ENCODE measurements around the gene TFRC.

TFRC gene

GRCh38 chr3:196081834-196082618 lies at the start of gene TFRC:
TSS of gene TFRC (minus strand) at chr3:196082090. CDS start at chr3:196077099, 4,991 bp downstream.
- Histone ChIP-seq H4K20me1 (ENCODE audit: insufficient read depth, low read length, poor library complexity, severe bottlenecking) (peaks cover 46% of the 10 kb centered on the region), H3K4me2 (ENCODE audit: low read depth, low read length, poor library complexity, severe bottlenecking) (peak within 1 kb of the TSS; percentile 92), H3K4me1 (ENCODE audit: insufficient read depth, low read length, poor library complexity, severe bottlenecking) (peaks cover 22% of the 10 kb centered on the region), H3F3A (ENCODE audit: low read depth) (no peaks in the 10 kb centered on the region), H3K4me3 (ENCODE audit: low read length, poor library complexity, severe bottlenecking) (peak within 1 kb of the TSS; percentile 99), H3K27me3 (ENCODE audit: insufficient read depth, low read length, poor library complexity, severe bottlenecking) (peaks cover 33% of the 10 kb centered on the region), H3K79me2 (ENCODE audit: insufficient read depth, low read length) (peaks cover 62% of the 10 kb centered on the region), H3K9me2 (replicated peaks; ENCODE audit: low read depth, low read length) (no peaks in the 10 kb centered on the region), H3K9me3 (ENCODE audit: insufficient read depth, low read depth, low read length) (no peaks in the 10 kb centered on the region), H3K36me3 (ENCODE audit: insufficient read depth, low read length) (peaks cover 36% of the 10 kb centered on the region), H2AFZ (ENCODE audit: low read length) (peak within 1 kb of the TSS; percentile 82), H3K9ac (ENCODE audit: low read depth, low read length, poor library complexity, severe bottlenecking) (peak within 1 kb of the TSS; percentile 99)
- no peak for TF ChIP-seq EZH2phosphoT487 (IDR thresholded peaks at IDR 0.05; ENCODE audit: borderline replicate concordance)
- TF ChIP-seq CTCF (conservative IDR thresholded peaks at IDR 0.05; ENCODE audit: low read length): no peak

GRCh38 chr3:196128172-196128843 lies 46.4 kb upstream of the TFRC start:
- no peak for TF ChIP-seq CTCF (conservative IDR thresholded peaks at IDR 0.05; ENCODE audit: low read length)
- no peak for TF ChIP-seq EZH2phosphoT487 (IDR thresholded peaks at IDR 0.05; ENCODE audit: borderline replicate concordance)
- H3K4me3 ChIP-seq (ENCODE audit: low read length, poor library complexity, severe bottlenecking): peak overlapping the region; percentile 29
- 0 out of 2 replicates have a peak, but pooled peaks cover 6% of the 10 kb centered on the region for H3F3A ChIP-seq (ENCODE audit: low read depth)
- no peaks in the 10 kb centered on the region for H4K20me1 ChIP-seq (ENCODE audit: insufficient read depth, low read length, poor library complexity, severe bottlenecking)
- peaks cover 39% of the 10 kb centered on the region for H3K4me1 ChIP-seq (ENCODE audit: insufficient read depth, low read length, poor library complexity, severe bottlenecking)
- no peaks in the 10 kb centered on the region for H3K9me2 ChIP-seq (replicated peaks; ENCODE audit: low read depth, low read length)
- H3K27me3 ChIP-seq (ENCODE audit: insufficient read depth, low read length, poor library complexity, severe bottlenecking): no peaks in the 10 kb centered on the region
- H3K4me2 ChIP-seq (ENCODE audit: low read depth, low read length, poor library complexity, severe bottlenecking): peak overlapping the region; percentile 65
- no peaks in the 10 kb centered on the region for H3K36me3 ChIP-seq (ENCODE audit: insufficient read depth, low read length)
- no peaks in the 10 kb centered on the region for H3K9me3 ChIP-seq (ENCODE audit: insufficient read depth, low read depth, low read length)
- H3K9ac ChIP-seq (ENCODE audit: low read depth, low read length, poor library complexity, severe bottlenecking): peak overlapping the region; percentile 79
- peaks cover 17% of the 10 kb centered on the region for H3K79me2 ChIP-seq (ENCODE audit: insufficient read depth, low read length)
- H2AFZ ChIP-seq (ENCODE audit: low read length): no peak overlapping the region

GRCh38 chr3:196127308-196128040 lies 45.6 kb upstream of the TFRC start:
- Histone ChIP-seq H3F3A (ENCODE audit: low read depth) (0 out of 2 replicates have a peak, but pooled peaks cover 6% of the 10 kb centered on the region), H3K4me3 (ENCODE audit: low read length, poor library complexity, severe bottlenecking) (peak overlapping the region; percentile 29), H3K36me3 (ENCODE audit: insufficient read depth, low read length) (no peaks in the 10 kb centered on the region), H3K9me3 (ENCODE audit: insufficient read depth, low read depth, low read length) (no peaks in the 10 kb centered on the region), H3K4me1 (ENCODE audit: insufficient read depth, low read length, poor library complexity, severe bottlenecking) (peaks cover 48% of the 10 kb centered on the region), H4K20me1 (ENCODE audit: insufficient read depth, low read length, poor library complexity, severe bottlenecking) (no peaks in the 10 kb centered on the region), H3K4me2 (ENCODE audit: low read depth, low read length, poor library complexity, severe bottlenecking) (peak overlapping the region; percentile 65), H3K9me2 (replicated peaks; ENCODE audit: low read depth, low read length) (no peaks in the 10 kb centered on the region), H2AFZ (ENCODE audit: low read length) (no peak overlapping the region), H3K9ac (ENCODE audit: low read depth, low read length, poor library complexity, severe bottlenecking) (peak overlapping the region; percentile 79), H3K27me3 (ENCODE audit: insufficient read depth, low read length, poor library complexity, severe bottlenecking) (no peaks in the 10 kb centered on the region), H3K79me2 (ENCODE audit: insufficient read depth, low read length) (peaks cover 25% of the 10 kb centered on the region)
- TF ChIP-seq CTCF (conservative IDR thresholded peaks at IDR 0.05; ENCODE audit: low read length) (no peak), EZH2phosphoT487 (IDR thresholded peaks at IDR 0.05; ENCODE audit: borderline replicate concordance) (no peak)
